ENCODE data around the gene S100P. TPM values are rescaled to one million over a fixed set of nuclear protein-coding genes. Genes with fewer than 3 reads are reported as not detected.

S100P gene
- total RNA-seq, 1 donor from 2014 or later, result not detected

DNA sequence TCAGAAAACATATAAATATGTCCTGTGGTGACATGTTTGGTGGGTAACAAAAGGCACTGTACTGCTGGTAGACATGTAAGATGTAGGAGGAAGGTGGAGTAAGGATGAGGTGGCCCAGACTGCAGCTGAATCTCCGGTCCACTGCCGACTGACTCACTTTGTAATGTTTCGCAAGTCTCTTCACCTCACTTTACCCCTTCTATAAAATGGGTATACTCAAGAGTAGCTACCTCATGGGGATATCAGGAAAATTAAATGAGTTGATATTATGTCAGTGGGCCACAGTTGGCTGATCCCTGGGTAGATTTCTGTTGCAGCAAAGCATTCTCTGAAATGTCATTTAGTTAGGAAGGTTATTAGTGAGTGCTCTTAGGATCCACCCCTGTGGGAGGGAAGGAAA lies 31.1 kb upstream of the S100P start:
- no peak overlapping the region for H3K9ac ChIP-seq
- H3K4me2 ChIP-seq, result no peak overlapping the region
- H3K4me3 Mint-ChIP-seq, result no peak overlapping the region
- no peak overlapping the region for H3K27ac ChIP-seq
- H3K4me3 ChIP-seq, result no peak overlapping the region
- H3K4me1 Mint-ChIP-seq, result no peaks in the 10 kb centered on the region
- no peak overlapping the region for H2AFZ ChIP-seq (replicated peaks)
- H3K9me3 Mint-ChIP-seq, result peaks cover 2% of the 10 kb centered on the region
- no peaks in the 10 kb centered on the region for H3K79me2 ChIP-seq (ENCODE audit: low read depth)
- no peaks in the 10 kb centered on the region for H3K36me3 Mint-ChIP-seq
- H3K36me3 ChIP-seq, result no peaks in the 10 kb centered on the region
- H3K27me3 Mint-ChIP-seq (ENCODE audit: insufficient read depth, low read depth), result peaks cover 14% of the 10 kb centered on the region
- H3K9me3 ChIP-seq (ENCODE audit: low read depth), result no peaks in the 10 kb centered on the region
- no peaks in the 10 kb centered on the region for H4K20me1 ChIP-seq (ENCODE audit: low read depth)
- H3K27me3 ChIP-seq, result peaks cover 33% of the 10 kb centered on the region
- DNase-seq (ENCODE audit: low spot score), result no peak
- peak overlapping the region; percentile 69 for H3K27ac Mint-ChIP-seq
- H3K4me1 ChIP-seq, result no peaks in the 10 kb centered on the region
- TF ChIP-seq EZH2phosphoT487 (IDR thresholded peaks at IDR 0.05) (no peak), EZH2 (IDR thresholded peaks at IDR 0.05) (no peak), CTCF (IDR thresholded peaks at IDR 0.05) (no peak)
- no peaks in the 10 kb centered on the region for H3F3A ChIP-seq (ENCODE audit: low read depth)

- Mint-ChIP-seq H3K27me3 (ENCODE audit: insufficient read depth, low read depth) (peaks cover 14% of the 10 kb centered on the region), H3K4me3 (no peak overlapping the region), H3K27ac (no peak overlapping the region), H3K9me3 (peaks cover 2% of the 10 kb centered on the region), H3K36me3 (peaks cover 3% of the 10 kb centered on the region), H3K4me1 (no peaks in the 10 kb centered on the region)
- TF ChIP-seq CTCF (IDR thresholded peaks at IDR 0.05) (no peak), EZH2 (IDR thresholded peaks at IDR 0.05) (no peak), EZH2phosphoT487 (IDR thresholded peaks at IDR 0.05) (no peak)
- H3K27me3 ChIP-seq, result peaks cover 23% of the 10 kb centered on the region
- H3K36me3 ChIP-seq, result no peaks in the 10 kb centered on the region
- no peak overlapping the region for H3K9ac ChIP-seq
- H4K20me1 ChIP-seq (ENCODE audit: low read depth), result no peaks in the 10 kb centered on the region
- no peak overlapping the region for H2AFZ ChIP-seq (replicated peaks)
- H3K4me2 ChIP-seq, result no peak overlapping the region
- no peak overlapping the region for H3K4me3 ChIP-seq
- no peaks in the 10 kb centered on the region for H3K79me2 ChIP-seq (ENCODE audit: low read depth)
- H3K27ac ChIP-seq, result no peak overlapping the region
- H3K4me1 ChIP-seq, result no peaks in the 10 kb centered on the region
- no peak for DNase-seq (ENCODE audit: low spot score)
- H3F3A ChIP-seq (ENCODE audit: low read depth), result no peaks in the 10 kb centered on the region
- no peaks in the 10 kb centered on the region for H3K9me3 ChIP-seq (ENCODE audit: low read depth)
These were observed 29.9 kb upstream of the S100P start for GRCh38 chr4:6663596-6664393.

- Histone ChIP-seq H3K4me1 (no peaks in the 10 kb centered on the region), H3K9ac (no peak overlapping the region), H3K79me2 (ENCODE audit: low read depth) (no peaks in the 10 kb centered on the region), H3K4me3 (no peak overlapping the region), H3K27ac (no peak overlapping the region), H3F3A (ENCODE audit: low read depth) (no peaks in the 10 kb centered on the region), H2AFZ (replicated peaks) (no peak overlapping the region), H3K9me3 (ENCODE audit: low read depth) (no peaks in the 10 kb centered on the region), H3K36me3 (no peaks in the 10 kb centered on the region), H4K20me1 (ENCODE audit: low read depth) (no peaks in the 10 kb centered on the region), H3K27me3 (peaks cover 8% of the 10 kb centered on the region), H3K4me2 (no peak overlapping the region)
- DNase-seq (ENCODE audit: low spot score), result no peak
- peaks cover 10% of the 10 kb centered on the region for H3K36me3 Mint-ChIP-seq
- H3K9me3 Mint-ChIP-seq, result peaks cover 2% of the 10 kb centered on the region
- H3K4me1 Mint-ChIP-seq, result no peaks in the 10 kb centered on the region
- TF ChIP-seq EZH2phosphoT487 (IDR thresholded peaks at IDR 0.05) (no peak), CTCF (IDR thresholded peaks at IDR 0.05) (no peak), EZH2 (IDR thresholded peaks at IDR 0.05) (no peak)
- H3K27me3 Mint-ChIP-seq (ENCODE audit: insufficient read depth, low read depth), result peaks cover 8% of the 10 kb centered on the region
- H3K4me3 Mint-ChIP-seq, result no peak overlapping the region
- H3K27ac Mint-ChIP-seq, result no peak overlapping the region
These were observed 28.4 kb upstream of the S100P start for GRCh38 chr4:6665320-6665654.

Data from neural progenitor cell (in vitro differentiated cells).